Activated CD8-positive, alpha-beta T cell treated with anti-CD3 and anti-CD28 coated beads, Interleukin-2, amount 10 ng/mL, durations not matched to agents 7 days and 5 days (primary cell): Measurements from ENCODE around the gene YDJC. TPM values are rescaled to one million over a fixed set of nuclear protein-coding genes. Genes with fewer than 3 reads are reported as not detected.
"Not testable (repeated sequence)": the region's sequence is repeated elsewhere in the genome, so short reads cannot be mapped to it uniquely, and the experiment has no call there.

Source experiments
- ATAC-seq: fragments of 150-1000 bp; cut with Tn5 transposase; one replicate; pipeline ENCODE4 v1.10.0; 2021; ENCODE audit warnings: moderate library complexity
- CTCF ChIA-PET: fragments of 350-600 bp; sonication (Branson Sonifier 250); formaldehyde crosslinking; loops from one replicate; lab custom pipeline; 2021; ENCODE audit warnings: antibody characterized with exemption; lab: Charles Lee
- POLR2A ChIA-PET: fragments of 350-600 bp; sonication (Branson Sonifier 250); formaldehyde crosslinking; loops from one replicate; lab custom pipeline; 2021; ENCODE audit warnings: antibody characterized with exemption; lab: Charles Lee
- DNase-seq: peaks from one replicate; pipeline ENCODE4 v3.0.0-alpha.2; 2020
- H3K27ac Mint-ChIP-seq: one replicate; pipeline ENCODE4 v1.8.0; 2021; ENCODE audit warnings: mild to moderate bottlenecking, mixed read lengths
- H3K27me3 Mint-ChIP-seq: one replicate; pipeline ENCODE4 v1.8.0; 2021; ENCODE audit warnings: low read depth, mixed read lengths
- H3K36me3 Mint-ChIP-seq: one replicate; pipeline ENCODE4 v1.8.0; 2021; ENCODE audit warnings: low read depth, mixed read lengths
- H3K4me1 Mint-ChIP-seq: one replicate; pipeline ENCODE4 v1.8.0; 2021; ENCODE audit warnings: low read depth, mixed read lengths
- H3K4me3 Mint-ChIP-seq: one replicate; pipeline ENCODE4 v1.8.0; 2021; ENCODE audit warnings: mild to moderate bottlenecking, mixed read lengths
- H3K9me3 Mint-ChIP-seq: one replicate; pipeline ENCODE4 v1.8.0; 2022; ENCODE audit warnings: mixed read lengths; ENCODE audit not compliant: insufficient read depth
- total RNA-seq, 2 experiments: library from RNA; stranded (reverse); gene quantifications; one replicate each; pipeline ENCODE4 v1.2.3, GENCODE V29; 2021

The YDJC gene
- total RNA-seq, 2 experiments from 2014 or later: 46.7 to 47.1 TPM

DNA sequence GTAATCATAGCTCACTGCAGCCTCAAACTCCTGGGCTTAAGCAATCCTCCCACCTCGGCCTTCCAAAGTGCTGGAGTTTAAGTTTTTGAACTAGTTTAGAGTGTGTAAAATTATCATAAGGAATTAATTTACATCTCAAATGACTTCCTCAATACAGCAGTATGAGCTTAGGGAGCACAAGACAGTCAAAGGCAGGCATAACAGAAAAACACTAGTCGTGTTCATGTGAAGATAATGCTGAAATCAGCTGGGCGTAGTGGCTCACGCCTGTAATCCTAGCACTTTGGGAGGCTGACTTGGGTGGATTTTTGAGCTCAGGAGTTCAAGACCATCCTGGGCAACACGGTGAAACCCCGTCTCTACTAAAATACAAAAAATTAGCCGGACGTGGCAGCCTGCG, 25.8 kb downstream of the YDJC start:
- Mint-ChIP-seq H3K27me3 (no peaks in the 10 kb centered on the region), H3K9me3 (no peaks in the 10 kb centered on the region), H3K4me3 (no peak overlapping the region), H3K4me1 (peaks cover 24% of the 10 kb centered on the region), H3K36me3 (peaks cover 19% of the 10 kb centered on the region), H3K27ac (no peak overlapping the region)
- ChIA-PET POLR2A (interaction anchor here (0.9 kb wide), 1 partner anchor 39 kb away, joined by 3 read pairs; no protein-coding TSS in a partner anchor), CTCF (interaction anchor here (1.2 kb wide), 1 partner anchor 12 kb away, joined by 3 read pairs; no protein-coding TSS in a partner anchor)
- ATAC-seq (no peak), DNase-seq (no peak)

DNA sequence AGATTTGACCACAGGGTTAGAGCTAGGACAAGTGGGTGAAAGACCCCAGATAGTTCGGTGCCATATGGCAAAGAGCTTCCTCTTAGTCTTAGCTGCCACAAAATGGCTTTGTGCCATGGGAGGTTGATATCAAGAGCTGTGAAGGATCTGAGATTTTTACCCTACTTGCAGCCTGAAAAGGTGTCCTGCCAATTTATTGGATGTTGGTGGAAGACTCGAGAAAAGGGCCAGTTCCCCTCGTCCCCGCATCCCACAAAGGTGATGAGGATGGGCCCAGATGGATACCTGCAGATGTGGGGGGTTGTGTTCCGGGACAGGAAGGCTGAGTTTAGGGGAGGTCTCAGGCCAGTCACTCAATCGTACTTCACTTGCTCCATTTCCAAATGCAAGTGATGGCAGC, 27.2 kb downstream of the YDJC start:
- CTCF ChIA-PET: interaction anchor here (0.9 kb wide), 1 partner anchor 27 kb away, joined by 3 read pairs; the partner anchor contains the start of gene YDJC
- Mint-ChIP-seq H3K27me3 (no peaks in the 10 kb centered on the region), H3K9me3 (no peaks in the 10 kb centered on the region), H3K27ac (no peak overlapping the region), H3K36me3 (peaks cover 21% of the 10 kb centered on the region), H3K4me1 (peaks cover 30% of the 10 kb centered on the region), H3K4me3 (no peak overlapping the region)
- DNase-seq (no peak), ATAC-seq (no peak)
- POLR2A ChIA-PET: no interaction called here

DNA sequence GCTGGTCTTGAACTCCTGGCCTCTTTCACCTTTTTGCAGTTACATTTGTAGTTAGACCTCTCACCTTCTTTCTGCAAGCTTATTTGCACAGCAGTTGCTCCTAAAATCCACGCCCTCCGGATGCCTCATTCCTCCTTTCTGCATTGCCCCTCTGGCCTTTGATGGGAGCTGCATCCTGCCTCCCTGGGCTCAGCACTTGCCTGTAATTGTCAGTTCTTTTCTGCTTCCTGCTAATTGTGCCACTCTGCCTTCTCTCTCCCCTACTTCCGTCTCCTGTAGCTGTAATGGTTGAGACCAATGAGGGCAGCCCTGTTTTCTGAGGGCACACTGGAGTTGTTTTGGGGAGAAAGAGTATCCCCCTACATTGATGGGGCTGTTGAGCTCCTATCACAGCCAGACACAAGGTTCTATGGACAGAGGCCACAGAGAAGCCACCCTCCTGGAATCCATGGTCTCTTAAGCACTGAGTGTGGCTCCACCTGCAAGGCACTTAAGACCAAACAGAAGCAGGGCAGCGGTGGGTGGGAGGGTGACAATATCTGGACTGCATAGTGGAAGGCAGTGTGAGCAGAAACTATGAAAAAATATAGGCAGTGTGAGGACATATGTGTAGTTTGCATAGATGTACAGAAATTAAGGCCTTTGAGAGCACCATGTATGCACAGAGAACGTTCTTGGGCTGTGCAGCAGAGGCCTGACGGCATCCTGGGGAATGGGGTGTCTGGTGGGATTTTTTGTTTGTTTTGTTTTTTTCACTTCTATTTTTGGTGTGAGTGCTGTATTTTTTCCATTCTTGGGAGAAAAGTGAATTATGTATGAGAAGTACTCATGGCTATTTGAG, 30.5 kb downstream of the YDJC start:
- Mint-ChIP-seq H3K27ac (no peak overlapping the region), H3K4me3 (no peak overlapping the region), H3K9me3 (no peaks in the 10 kb centered on the region), H3K4me1 (peaks cover 20% of the 10 kb centered on the region), H3K36me3 (peaks cover 36% of the 10 kb centered on the region), H3K27me3 (no peaks in the 10 kb centered on the region)
- ChIA-PET CTCF (interaction anchor here (1.1 kb wide), 1 partner anchor 14 kb away, joined by 3 read pairs; no protein-coding TSS in a partner anchor), POLR2A (interaction anchor here (1.0 kb wide), 1 partner anchor 11 kb away, joined by 3 read pairs; no protein-coding TSS in a partner anchor)
- no peak for ATAC-seq
- no peak for DNase-seq

DNA sequence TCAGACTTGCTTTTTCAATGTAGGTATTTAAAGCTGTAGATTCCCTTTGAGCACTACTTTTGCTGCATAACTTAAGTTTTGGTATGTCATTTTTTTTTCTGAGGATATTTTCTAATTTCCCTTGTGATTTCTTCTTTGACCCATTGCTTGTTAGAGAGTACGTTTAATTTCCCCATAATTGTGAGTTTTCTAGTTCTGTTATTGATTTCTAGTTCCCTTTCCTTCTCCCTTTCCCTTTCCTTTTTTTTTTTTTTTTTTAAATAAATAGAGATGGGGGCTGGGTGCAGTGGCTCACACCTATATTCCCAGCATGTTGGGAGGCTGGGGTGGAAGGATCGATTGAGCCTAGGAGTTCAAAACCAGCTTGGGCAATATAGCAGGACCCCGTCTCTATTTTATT, 31.5 kb downstream of the YDJC start:
- POLR2A ChIA-PET: no interaction called here

DNA sequence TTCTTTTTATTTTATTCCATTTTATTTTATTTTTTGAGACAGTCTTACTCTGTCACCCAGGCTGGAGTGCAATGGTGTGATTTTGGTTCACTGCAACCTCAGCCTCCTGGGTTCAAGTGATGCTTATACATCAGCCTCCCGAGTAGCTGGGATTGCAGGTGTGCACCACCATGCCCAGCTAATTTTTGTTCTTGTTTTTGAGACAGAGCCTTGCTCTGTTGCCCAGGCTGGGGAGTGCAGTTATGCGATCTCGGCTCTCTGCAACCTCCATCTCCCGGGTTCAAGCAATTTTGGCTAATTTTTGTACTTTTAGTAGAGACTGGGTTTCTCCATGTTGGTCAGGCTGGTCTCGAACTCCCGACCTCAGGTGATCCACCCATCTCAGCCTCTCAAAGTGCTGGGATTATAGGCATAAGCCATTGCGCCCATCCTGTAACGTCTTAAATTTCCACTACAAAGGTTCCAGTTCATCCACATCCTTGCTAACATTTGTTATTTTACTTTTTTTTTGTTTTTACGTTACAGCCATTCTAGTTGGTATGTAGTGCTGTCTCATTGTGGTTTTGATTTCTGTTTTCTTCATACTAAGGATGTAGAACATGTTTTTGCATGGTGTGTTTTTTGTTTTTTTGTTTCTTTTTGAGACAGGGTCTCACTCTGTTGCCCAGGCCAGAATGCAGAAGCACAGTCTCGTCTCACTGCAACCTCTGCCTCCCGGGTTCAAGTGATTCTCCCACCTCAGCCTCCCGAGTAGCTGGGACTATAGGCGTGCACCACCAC, 33.3 kb downstream of the YDJC start:
- CTCF ChIA-PET: interaction anchor here (0.8 kb wide), 1 partner anchor 17 kb away, joined by 3 read pairs; no protein-coding TSS in a partner anchor
- H3K9me3 Mint-ChIP-seq, POLR2A ChIA-PET, H3K27ac Mint-ChIP-seq, ATAC-seq, DNase-seq, H3K27me3 Mint-ChIP-seq, H3K4me3 Mint-ChIP-seq: not testable (repeated sequence)
- Mint-ChIP-seq H3K4me1 (peaks cover 18% of the 10 kb centered on the region), H3K36me3 (peaks cover 46% of the 10 kb centered on the region)

More for the DNA sequence above, 31.5 kb downstream of the YDJC start:
- DNase-seq (no peak), ATAC-seq (no peak)
- H3K4me1 Mint-ChIP-seq: peaks cover 20% of the 10 kb centered on the region
- no peak overlapping the region for H3K4me3 Mint-ChIP-seq
- H3K27me3 Mint-ChIP-seq: no peaks in the 10 kb centered on the region
- no peak overlapping the region for H3K27ac Mint-ChIP-seq
- CTCF ChIA-PET: interaction anchor here (1.1 to 1.2 kb wide), 2 partner anchors 13 to 45 kb away, joined by 3 to 7 read pairs; no protein-coding TSS in a partner anchor
- H3K36me3 Mint-ChIP-seq: peaks cover 46% of the 10 kb centered on the region
- H3K9me3 Mint-ChIP-seq: no peaks in the 10 kb centered on the region

DNA sequence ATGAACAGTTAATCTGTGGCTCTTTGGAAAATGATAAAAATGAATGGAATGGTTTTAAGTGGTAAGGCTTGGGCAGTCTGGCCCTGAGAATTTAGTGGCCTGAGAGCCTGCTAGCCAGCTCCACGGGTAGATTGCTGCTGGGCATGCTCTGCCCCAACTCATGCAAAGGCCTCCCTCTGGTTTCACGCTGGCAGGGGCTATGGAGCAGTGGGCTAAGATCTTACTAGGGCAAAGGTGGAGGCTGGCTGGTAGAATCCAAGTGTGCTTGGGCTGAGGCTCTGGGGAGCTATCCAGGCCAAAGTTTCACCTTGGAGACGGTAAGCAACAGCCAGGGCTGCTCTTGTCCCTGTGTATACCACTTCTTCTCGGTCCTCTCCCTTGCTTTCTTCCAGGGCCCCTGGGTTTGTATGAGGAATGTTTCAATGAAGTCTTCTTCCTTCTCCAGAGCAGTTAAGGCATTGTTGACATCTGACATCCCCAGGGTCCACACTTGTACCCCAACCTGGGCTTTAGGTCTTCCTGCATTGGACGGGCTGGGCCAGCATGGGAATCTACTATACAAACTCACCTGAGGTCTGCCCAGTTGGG, 34.9 kb downstream of the YDJC start:
- POLR2A ChIA-PET: no interaction called here
- H3K4me3 Mint-ChIP-seq: no peak overlapping the region
- CTCF ChIA-PET: no interaction called here
- H3K27me3 Mint-ChIP-seq: no peaks in the 10 kb centered on the region
- H3K4me1 Mint-ChIP-seq: peaks cover 23% of the 10 kb centered on the region
- ATAC-seq (no peak), DNase-seq (no peak)
- H3K36me3 Mint-ChIP-seq: peaks cover 52% of the 10 kb centered on the region
- no peak overlapping the region for H3K27ac Mint-ChIP-seq
- no peaks in the 10 kb centered on the region for H3K9me3 Mint-ChIP-seq

DNA sequence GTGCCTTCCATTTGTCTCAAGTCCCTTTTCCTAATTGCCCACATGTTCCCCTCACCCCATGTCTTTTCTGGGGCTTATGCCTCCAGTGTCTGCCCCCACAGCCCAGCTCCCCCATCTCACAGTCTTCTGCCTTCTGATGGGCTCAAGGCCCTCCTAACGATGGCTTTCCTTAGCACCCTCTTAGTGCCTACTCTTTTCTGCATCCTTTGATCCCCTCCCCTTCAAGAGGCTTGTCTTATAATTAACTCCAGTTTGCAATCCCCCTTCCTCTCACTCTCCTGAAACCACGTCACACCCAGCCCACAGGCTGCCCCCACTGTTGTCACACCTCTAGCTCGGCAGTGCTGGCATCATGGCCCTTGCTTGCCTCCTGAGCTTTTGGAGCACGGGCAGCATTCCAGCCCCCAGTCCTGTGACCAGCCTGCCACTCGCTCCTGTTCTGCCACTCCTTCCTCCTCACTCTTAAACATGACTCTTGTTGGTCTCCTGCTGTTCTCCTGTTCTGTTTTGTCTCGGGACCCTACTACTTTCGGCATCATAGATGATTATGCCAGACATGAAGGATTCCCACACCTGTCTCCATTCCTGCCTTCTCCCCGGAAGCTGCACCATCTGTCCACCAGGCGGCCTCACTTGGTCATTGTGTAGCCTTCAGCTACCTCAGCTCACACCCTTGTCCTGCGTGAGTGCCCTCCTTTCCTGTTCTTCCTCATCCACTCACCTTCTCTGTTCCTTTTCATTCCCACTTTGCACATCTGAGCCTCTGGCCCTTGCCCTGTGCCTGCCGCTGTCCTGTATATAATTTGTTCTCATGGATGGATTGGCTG, 36.2 kb downstream of the YDJC start:
- peaks cover 51% of the 10 kb centered on the region for H3K36me3 Mint-ChIP-seq
- DNase-seq (no peak), ATAC-seq (no peak)
- peaks cover 21% of the 10 kb centered on the region for H3K4me1 Mint-ChIP-seq
- POLR2A ChIA-PET: no interaction called here
- no peaks in the 10 kb centered on the region for H3K9me3 Mint-ChIP-seq
- no peak overlapping the region for H3K4me3 Mint-ChIP-seq
- peak overlapping the region; percentile 2 for H3K27ac Mint-ChIP-seq
- CTCF ChIA-PET: interaction anchor here (1.2 to 1.3 kb wide), 2 partner anchors 25 to 49 kb away, joined by 3 to 5 read pairs; partner anchors contain the start of gene SDF2L1
- no peaks in the 10 kb centered on the region for H3K27me3 Mint-ChIP-seq

DNA sequence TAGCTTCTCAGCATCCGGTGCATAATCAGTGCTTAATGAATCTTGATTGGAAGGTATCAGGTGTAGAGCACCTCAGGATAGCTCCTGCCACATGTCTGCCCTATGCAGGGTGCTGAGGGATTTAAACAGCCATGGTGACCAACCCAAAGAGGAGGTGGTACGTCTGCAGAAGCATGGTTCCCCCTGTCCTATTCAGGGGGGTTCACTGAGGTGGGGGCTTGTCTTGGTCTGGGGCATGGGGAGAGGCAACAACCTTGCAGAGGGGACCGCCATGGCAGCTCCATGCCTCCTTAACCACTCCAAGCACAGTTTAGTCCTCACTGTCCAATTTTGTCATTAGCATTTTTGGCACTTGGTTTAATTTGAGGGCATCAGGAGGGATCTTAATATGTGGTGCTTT, 37.4 kb downstream of the YDJC start:
- no peak overlapping the region for H3K27ac Mint-ChIP-seq
- ATAC-seq: no peak
- peaks cover 49% of the 10 kb centered on the region for H3K36me3 Mint-ChIP-seq
- CTCF ChIA-PET: no interaction called here
- H3K9me3 Mint-ChIP-seq: no peaks in the 10 kb centered on the region
- H3K4me1 Mint-ChIP-seq: peaks cover 26% of the 10 kb centered on the region
- POLR2A ChIA-PET: interaction anchor here (1.1 kb wide), 1 partner anchor 10 kb away, joined by 4 read pairs; no protein-coding TSS in a partner anchor
- no peak for DNase-seq
- H3K27me3 Mint-ChIP-seq: no peaks in the 10 kb centered on the region
- no peak overlapping the region for H3K4me3 Mint-ChIP-seq

DNA sequence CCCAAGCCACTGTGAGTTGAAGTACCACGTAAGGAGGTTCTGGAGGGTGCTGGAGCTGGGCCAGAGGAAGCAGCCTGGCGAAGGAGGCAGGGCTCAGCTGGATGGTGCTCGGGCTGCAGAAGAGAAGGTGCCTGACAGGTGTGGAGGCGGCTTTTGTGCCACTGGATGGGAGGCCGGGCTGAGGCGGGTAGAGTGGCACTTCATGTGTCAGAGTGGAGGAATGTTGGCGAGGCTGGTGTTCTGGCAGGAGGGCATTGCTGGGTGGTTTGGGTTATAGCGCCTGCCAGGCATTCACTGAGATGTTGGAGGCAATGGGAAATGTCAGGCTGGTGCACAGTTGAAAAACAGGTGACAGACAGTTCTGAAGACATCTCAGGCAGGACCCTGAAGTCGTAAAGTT, 38.1 kb downstream of the YDJC start:
- Mint-ChIP-seq H3K27ac (peak overlapping the region; percentile 22), H3K4me3 (no peak overlapping the region), H3K9me3 (no peaks in the 10 kb centered on the region), H3K4me1 (peaks cover 28% of the 10 kb centered on the region), H3K36me3 (peaks cover 48% of the 10 kb centered on the region), H3K27me3 (no peaks in the 10 kb centered on the region)
- CTCF ChIA-PET: no interaction called here
- DNase-seq (no peak), ATAC-seq (no peak)
- POLR2A ChIA-PET: interaction anchor here (1.1 kb wide), 1 partner anchor 9 kb away, joined by 4 read pairs; no protein-coding TSS in a partner anchor

DNA sequence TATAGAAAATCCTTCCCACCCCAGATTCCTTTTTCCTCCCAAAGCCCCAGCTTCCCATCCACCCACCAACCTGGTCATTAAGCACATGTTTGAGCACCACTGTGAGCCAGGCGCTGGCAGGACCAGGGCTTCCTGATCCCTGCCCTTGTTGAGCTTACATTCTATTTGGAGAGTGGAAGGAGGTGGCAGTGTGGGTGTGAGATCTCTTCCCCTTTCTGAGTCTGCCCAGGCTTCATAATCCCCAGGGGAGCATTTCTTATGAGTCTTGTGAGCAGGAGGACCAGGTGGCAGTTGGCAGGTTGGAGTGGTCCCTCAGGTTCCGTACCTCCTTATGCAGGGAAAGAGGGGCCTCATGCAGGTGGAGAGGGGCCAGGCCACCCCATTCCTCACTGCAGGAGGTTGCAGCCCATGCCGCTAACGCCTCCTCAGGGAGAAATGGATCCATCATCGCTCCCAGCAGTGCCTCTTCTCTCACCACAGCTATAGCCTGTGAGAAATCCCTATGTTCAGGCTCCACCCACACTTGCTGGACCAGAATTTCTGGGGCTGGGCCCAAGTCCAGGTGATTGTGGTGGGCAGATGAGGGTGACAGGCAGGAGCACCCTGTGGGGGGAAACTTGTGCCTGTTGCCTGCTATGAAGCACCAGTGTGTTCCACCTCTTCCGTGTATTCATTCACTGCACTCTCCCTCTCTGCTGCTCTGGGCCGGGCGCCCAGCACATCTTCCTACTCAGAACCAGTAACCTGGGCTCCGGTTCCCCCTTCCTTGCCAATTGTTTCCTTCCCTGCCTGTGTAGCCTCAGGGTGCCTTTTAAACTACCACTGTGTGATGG, 38.8 kb downstream of the YDJC start:
- DNase-seq (no peak), ATAC-seq (no peak)
- ChIA-PET CTCF (no interaction called here), POLR2A (no interaction called here)
- Mint-ChIP-seq H3K27ac (peak overlapping the region; percentile 22), H3K4me3 (no peak overlapping the region), H3K36me3 (peaks cover 44% of the 10 kb centered on the region), H3K27me3 (no peaks in the 10 kb centered on the region), H3K4me1 (peaks cover 28% of the 10 kb centered on the region), H3K9me3 (no peaks in the 10 kb centered on the region)
